Measurements from ENCODE around the gene LY6G5C. TPM values are rescaled to one million over a fixed set of nuclear protein-coding genes. Genes with fewer than 3 reads are reported as not detected.

Gene LY6G5C
- total and polyA plus RNA-seq, 9 donors: 1.2 to 3.7 (median 2.2) TPM; not detected in 1

DNA sequence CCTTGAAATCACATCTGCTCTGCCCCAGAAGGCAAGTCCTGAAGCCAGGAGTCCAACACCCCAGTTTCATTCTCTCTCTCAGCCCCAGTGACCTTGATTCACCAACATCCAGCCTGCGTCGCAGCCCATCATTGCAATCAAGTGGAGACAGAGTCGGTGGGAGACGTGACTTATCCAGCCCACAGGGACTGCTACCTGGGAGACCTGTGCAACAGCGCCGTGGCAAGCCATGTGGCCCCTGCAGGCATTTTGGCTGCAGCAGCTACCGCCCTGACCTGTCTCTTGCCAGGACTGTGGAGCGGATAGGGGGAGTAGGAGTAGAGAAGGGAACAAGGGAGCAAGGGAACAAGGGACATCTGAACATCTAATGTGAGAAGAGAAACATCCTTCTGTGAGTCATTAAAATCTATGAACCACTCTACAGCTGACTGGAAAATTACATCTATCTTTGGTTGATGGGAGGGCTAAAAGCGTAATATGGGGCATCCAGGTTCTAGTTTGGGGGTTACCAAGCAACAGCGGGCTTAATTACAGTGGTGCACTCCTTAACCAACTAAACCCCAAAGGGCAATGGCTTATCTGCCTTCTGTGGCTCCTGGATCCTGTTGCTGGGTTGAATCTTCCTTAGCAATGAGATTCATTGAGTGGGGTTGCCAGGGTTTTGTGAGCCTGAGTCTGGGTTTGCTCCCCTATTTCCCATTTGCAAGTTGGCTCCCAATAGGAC is 36.8 kb upstream of the LY6G5C start:
- WGBS, 3 donors: 69 to 75% (median 72%) methylated on average over 10 of the region's 10 CpGs
- DNase-seq: no peak
- intact Hi-C loops (cut with DNase I): no loop called here
- TF ChIP-seq, protein P1, sequence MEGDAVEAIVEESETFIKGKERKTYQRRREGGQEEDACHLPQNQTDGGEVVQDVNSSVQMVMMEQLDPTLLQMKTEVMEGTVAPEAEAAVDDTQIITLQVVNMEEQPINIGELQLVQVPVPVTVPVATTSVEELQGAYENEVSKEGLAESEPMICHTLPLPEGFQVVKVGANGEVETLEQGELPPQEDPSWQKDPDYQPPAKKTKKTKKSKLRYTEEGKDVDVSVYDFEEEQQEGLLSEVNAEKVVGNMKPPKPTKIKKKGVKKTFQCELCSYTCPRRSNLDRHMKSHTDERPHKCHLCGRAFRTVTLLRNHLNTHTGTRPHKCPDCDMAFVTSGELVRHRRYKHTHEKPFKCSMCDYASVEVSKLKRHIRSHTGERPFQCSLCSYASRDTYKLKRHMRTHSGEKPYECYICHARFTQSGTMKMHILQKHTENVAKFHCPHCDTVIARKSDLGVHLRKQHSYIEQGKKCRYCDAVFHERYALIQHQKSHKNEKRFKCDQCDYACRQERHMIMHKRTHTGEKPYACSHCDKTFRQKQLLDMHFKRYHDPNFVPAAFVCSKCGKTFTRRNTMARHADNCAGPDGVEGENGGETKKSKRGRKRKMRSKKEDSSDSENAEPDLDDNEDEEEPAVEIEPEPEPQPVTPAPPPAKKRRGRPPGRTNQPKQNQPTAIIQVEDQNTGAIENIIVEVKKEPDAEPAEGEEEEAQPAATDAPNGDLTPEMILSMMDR (IDR thresholded peaks at IDR 0.05): no peak
- TF ChIP-seq POLR2A (IDR thresholded peaks at IDR 0.05) (no peak), EP300 (IDR thresholded peaks at IDR 0.05) (no peak)
- no peaks in the 10 kb centered on the region for H3K4me1 ChIP-seq (ENCODE audit: insufficient read depth)
- H3K36me3 ChIP-seq: no peaks in the 10 kb centered on the region
- H3K9me3 ChIP-seq: no peaks in the 10 kb centered on the region
- H3K27ac ChIP-seq: no peak overlapping the region
- H3K27me3 ChIP-seq: no peaks in the 10 kb centered on the region
- no peak overlapping the region for H3K4me3 ChIP-seq

DNA sequence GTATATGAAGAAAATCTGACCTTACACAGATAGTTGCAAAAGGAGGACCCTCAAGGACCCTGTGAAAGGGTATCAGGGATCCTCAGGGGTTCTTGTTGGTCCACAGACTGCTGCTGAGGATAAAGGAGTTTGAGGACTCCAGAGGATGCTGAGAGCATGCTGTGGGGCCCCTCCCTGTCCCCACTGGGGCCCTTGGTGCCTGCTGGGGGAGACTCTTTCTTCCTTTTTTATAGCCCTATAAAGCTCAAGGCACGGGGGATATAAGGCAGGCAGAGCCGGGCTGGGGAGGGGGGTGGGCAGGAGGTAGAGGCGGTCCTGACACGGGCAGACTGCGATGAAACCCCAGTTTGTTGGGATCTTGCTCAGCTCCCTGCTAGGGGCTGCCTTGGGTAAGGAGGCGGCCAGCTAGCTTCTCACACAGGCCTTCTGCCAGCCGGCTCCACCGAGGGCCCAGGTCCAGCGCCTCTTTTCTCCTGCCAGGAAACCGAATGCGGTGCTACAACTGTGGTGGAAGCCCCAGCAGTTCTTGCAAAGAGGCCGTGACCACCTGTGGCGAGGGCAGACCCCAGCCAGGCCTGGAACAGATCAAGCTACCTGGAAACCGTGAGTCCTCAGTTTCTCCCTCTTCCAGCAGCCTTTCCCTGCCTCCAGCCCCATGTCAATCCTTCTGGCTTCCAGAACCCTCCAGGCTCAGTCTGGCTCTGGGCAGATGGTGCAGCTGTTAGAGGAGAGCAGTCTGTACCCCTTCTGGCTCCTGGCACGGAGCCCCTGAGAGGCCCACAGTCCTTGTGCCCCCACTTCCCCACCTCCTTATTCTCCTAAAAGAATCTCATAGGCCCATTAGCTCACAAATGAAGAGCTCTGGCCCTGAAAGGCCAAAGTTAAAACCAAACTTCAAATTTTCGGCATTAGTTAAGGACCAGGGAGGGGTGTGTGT is 34.4 kb upstream of the LY6G5C start, which contains the start of gene LY6G6D:
Gene LY6G6D (plus strand): TSS at position 327 of the 937 bp plus-strand sequence. CDS start 8 bp downstream, at position 335.
- no peak for DNase-seq
- H3K4me3 ChIP-seq: no peak within 1 kb of the TSS
- WGBS, 3 donors: 70 to 80% (median 79%) methylated on average over 16 of the region's 16 CpGs
- intact Hi-C loops (cut with DNase I): no loop called here
- H3K27ac ChIP-seq: no peak within 1 kb of the TSS
- H3K36me3 ChIP-seq: no peaks in the 10 kb centered on the region
- H3K4me1 ChIP-seq (ENCODE audit: insufficient read depth): no peaks in the 10 kb centered on the region
- H3K9me3 ChIP-seq: no peaks in the 10 kb centered on the region
- H3K27me3 ChIP-seq: no peaks in the 10 kb centered on the region
- TF ChIP-seq POLR2A (IDR thresholded peaks at IDR 0.05) (no peak), EP300 (IDR thresholded peaks at IDR 0.05) (no peak)

DNA sequence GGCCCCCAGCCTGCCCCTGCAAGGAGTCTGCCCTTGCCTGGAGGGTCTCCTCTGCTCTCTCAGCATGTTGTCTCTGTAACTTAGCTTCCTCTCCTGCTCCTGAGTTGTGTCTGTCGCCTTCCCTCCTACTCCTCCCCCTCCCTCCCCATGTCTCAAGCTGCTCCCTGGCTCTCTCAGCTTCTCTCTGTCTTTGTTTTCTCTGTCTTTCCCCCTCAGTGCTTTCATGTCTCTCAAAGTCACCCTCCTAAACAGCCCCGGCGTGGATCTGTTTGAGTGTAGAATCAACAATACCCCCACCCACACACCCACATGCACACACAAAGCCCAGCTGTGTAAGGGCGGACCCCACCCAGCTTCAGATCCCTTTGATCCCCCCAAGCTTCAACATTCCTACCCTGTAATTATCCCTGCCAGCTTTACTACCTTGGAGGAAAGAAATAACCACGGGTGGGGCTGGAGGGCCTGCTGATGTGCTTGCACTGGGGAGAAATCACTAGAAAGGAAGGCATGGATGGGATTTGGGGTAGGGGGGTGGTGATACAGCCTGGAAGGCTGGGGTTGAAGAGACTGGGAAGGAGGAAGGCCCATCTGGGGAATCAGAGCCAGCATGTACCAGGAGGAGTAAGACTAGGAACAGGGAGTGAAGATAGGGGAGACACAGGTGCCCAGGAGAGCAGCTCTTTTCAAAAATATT is 33.3 kb upstream of the LY6G5C start:
- intact Hi-C loops (cut with DNase I): no loop called here
- 29 to 42% (median 34%) methylated on average over 5 of the region's 5 CpGs for WGBS, 3 donors

DNA sequence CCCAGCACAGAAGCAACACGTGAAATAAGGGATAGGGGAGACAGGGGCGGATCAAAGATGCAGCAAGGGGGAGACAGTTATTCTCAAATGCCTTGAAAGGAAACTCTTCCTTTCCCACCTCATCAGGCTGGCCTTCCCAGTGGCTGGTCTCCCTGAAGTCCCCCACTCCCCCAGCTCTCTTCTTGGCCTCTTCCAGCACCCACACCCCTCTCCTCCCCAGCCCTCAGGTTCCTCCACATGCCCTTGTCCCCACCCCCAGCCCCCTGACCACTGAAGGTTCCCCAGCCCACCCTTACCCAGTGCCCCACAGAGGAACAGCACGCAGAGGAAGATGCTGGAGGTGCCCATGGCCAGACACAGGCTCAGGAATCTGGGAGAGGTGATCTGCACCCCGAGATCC is 32.6 kb upstream of the LY6G5C start:
- intact Hi-C loops (cut with DNase I): no loop called here
- H3K27ac ChIP-seq: no peak overlapping the region
- no peaks in the 10 kb centered on the region for H3K27me3 ChIP-seq
- TF ChIP-seq, protein P1 (IDR thresholded peaks at IDR 0.05): no peak
- TF ChIP-seq POLR2A (IDR thresholded peaks at IDR 0.05) (no peak), EP300 (IDR thresholded peaks at IDR 0.05) (no peak)
- 64 to 72% (median 64%) methylated on average over 4 of the region's 4 CpGs for WGBS, 3 donors
- no peak for DNase-seq
- no peaks in the 10 kb centered on the region for H3K9me3 ChIP-seq
- no peaks in the 10 kb centered on the region for H3K36me3 ChIP-seq
- no peak overlapping the region for H3K4me3 ChIP-seq
- H3K4me1 ChIP-seq (ENCODE audit: insufficient read depth): no peaks in the 10 kb centered on the region

More for the DNA sequence above, 33.3 kb upstream of the LY6G5C start:
- Histone ChIP-seq H3K27ac (no peak overlapping the region), H3K27me3 (no peaks in the 10 kb centered on the region), H3K4me3 (no peak overlapping the region), H3K9me3 (no peaks in the 10 kb centered on the region), H3K4me1 (ENCODE audit: insufficient read depth) (no peaks in the 10 kb centered on the region), H3K36me3 (no peaks in the 10 kb centered on the region)
- TF ChIP-seq POLR2A (IDR thresholded peaks at IDR 0.05) (no peak), EP300 (IDR thresholded peaks at IDR 0.05) (no peak)
- TF ChIP-seq, protein P1 (IDR thresholded peaks at IDR 0.05): no peak
- DNase-seq: no peak

Measured in ovary (tissue), 9 donors.